HepG2 (cell line): ENCODE data around the gene VWA7. TPM values are rescaled to one million over a fixed set of nuclear protein-coding genes. Genes with fewer than 3 reads are reported as not detected.

Experiments
- ATAC-seq: fragments of 200-7000 bp; cut with Tn5 transposase; 3 replicates; pipeline ENCODE4 v1.9.1; 2020; ENCODE audit warnings: mild to moderate bottlenecking, moderate library complexity
- BruUV-seq: library from RNA; stranded (reverse); fragments of 400-500 nt; replicated peaks from 2 replicates; lab custom pipeline; 2021; lab: Mats Ljungman, UMichigan
- CTCF ChIA-PET: fragments of 300-600 bp; formaldehyde crosslinking; extraction: SDS; loops from one replicate; lab custom pipeline; 2021; ENCODE audit warnings: low total read pairs, inconsistent platforms, low intra/inter-chr PET ratio; lab: Yijun Ruan, JAX
- POLR2A ChIA-PET: fragments of 350-600 bp; sonication (Branson Sonifier 250); formaldehyde crosslinking; loops from one replicate; lab custom pipeline; 2020; ENCODE audit warnings: antibody characterized with exemption, inconsistent platforms; lab: Yijun Ruan, JAX
- DNase-seq: peaks from one replicate; pipeline ENCODE4 v3.0.0-alpha.2; 2015; ENCODE audit warnings: low spot score
- FAIRE-seq: peaks from 3 replicates; lab custom pipeline; 2011; peaks lifted over from hg19 to GRCh38; lab: Jason Lieb, UNC
- H2AFZ ChIP-seq: one replicate; pipeline ENCODE4 v1.6.1; 2011; ENCODE audit warnings: low read length, inconsistent platforms
- H3K27ac ChIP-seq: fragments of 300-600 bp; 3 replicates; pipeline ENCODE4 v1.8.0; 2011; ENCODE audit warnings: mixed run types, mild to moderate bottlenecking, mixed read lengths, low read length, inconsistent platforms; ENCODE audit not compliant: insufficient read depth; ENCODE audit errors: extremely low read length
- H3K27me3 ChIP-seq, 2 experiments: fragments of 200-600 bp in 1 of 2; 2 replicates in 1 of 2; 3 replicates in 1 of 2; pipeline versions ENCODE4 v1.6.0 to v1.8.0; 2011; ENCODE audit warnings: low read length in 2 of 2, mild to moderate bottlenecking in 2 of 2, moderate library complexity in 2 of 2, inconsistent platforms in 1 of 2; ENCODE audit not compliant: insufficient read depth in 2 of 2, control insufficient read depth in 1 of 2
- H3K36me3 ChIP-seq, 2 experiments: fragments of 200-600 bp in 1 of 2; replicated peaks in 1 of 2; 2 replicates in 1 of 2; 3 replicates in 1 of 2; pipeline versions ENCODE4 v1.5.1 to v1.8.0; 2011; ENCODE audit warnings: low read length in 2 of 2, inconsistent platforms in 1 of 2; ENCODE audit not compliant: insufficient read depth in 2 of 2, control insufficient read depth in 1 of 2
- H3K4me1 ChIP-seq: 2 replicates; pipeline ENCODE4 v1.5.1; 2012; ENCODE audit warnings: low read length, inconsistent platforms; ENCODE audit not compliant: insufficient read depth
- H3K4me2 ChIP-seq: 2 replicates; pipeline ENCODE4 v1.6.0; 2011; ENCODE audit warnings: low read depth, low read length, inconsistent platforms
- H3K4me3 ChIP-seq, 3 experiments: fragments of 200-600 bp in 1 of 3; sonication (generic), shearing (Covaris generic) in 1 of 3; replicated peaks in 1 of 3; 2 replicates each; pipeline ENCODE4 v1.5.1; 2011 to 2016; ENCODE audit warnings: low read length in 3 of 3, inconsistent platforms in 2 of 3, low read depth in 2 of 3, mild to moderate bottlenecking in 2 of 3, control low read depth in 1 of 3, mixed read lengths in 1 of 3; ENCODE audit not compliant: insufficient read depth in 1 of 3
- H3K79me2 ChIP-seq: one replicate; pipeline ENCODE4 v1.6.1; 2011; ENCODE audit warnings: low read length, inconsistent platforms; ENCODE audit not compliant: insufficient read depth
- H3K9ac ChIP-seq: 2 replicates; pipeline ENCODE4 v1.6.0; 2011; ENCODE audit warnings: mild to moderate bottlenecking, low read depth, low read length, inconsistent platforms; ENCODE audit not compliant: insufficient read depth
- H3K9me3 ChIP-seq: 2 replicates; pipeline ENCODE4 v1.5.1; 2012; ENCODE audit warnings: mild to moderate bottlenecking, low read length
- H4K20me1 ChIP-seq: 2 replicates; pipeline ENCODE4 v1.6.0; 2011; ENCODE audit warnings: inconsistent platforms, mild to moderate bottlenecking, low read length, moderate library complexity; ENCODE audit not compliant: insufficient read depth
- AGO2 ChIP-seq: fragments of 200-400 bp; formaldehyde crosslinking; optimal IDR thresholded peaks from 2 replicates; pipeline ENCODE3; 2017; ENCODE audit warnings: mild to moderate bottlenecking, low read depth, low read length, moderate library complexity
- CREM ChIP-seq, 2 experiments: sonication (generic) in 1 of 2; formaldehyde crosslinking in 1 of 2; IDR thresholded peaks; 2 replicates each; pipeline versions ENCODE4 v1.4.0 to v1.6.1; 2016 to 2020; ENCODE audit warnings: antibody characterized with exemption in 1 of 2, mild to moderate bottlenecking in 1 of 2, missing genetic modification reagents in 1 of 2
- DNMT3B ChIP-seq: conservative IDR thresholded peaks from 2 replicates; pipeline ENCODE4 v1.6.1; 2016; ENCODE audit warnings: missing biosample characterization, control low read depth
- PAF1 ChIP-seq: IDR thresholded peaks from 2 replicates; pipeline ENCODE4 v1.6.1; 2016; ENCODE audit warnings: missing genetic modification reagents, missing compliant biosample characterization
- RBM22 ChIP-seq: fragments of 200-400 bp; formaldehyde crosslinking; optimal IDR thresholded peaks from 2 replicates; pipeline ENCODE3; 2017; ENCODE audit warnings: mild to moderate bottlenecking, low read length, moderate library complexity
- TCF12 ChIP-seq, 2 experiments: fragments of 450-650 bp in 1 of 2; sonication (generic) in 1 of 2; formaldehyde crosslinking in 1 of 2; IDR thresholded peaks; 2 replicates each; pipeline versions ENCODE4 v1.6.1 to v1.8.0; 2017 to 2022; ENCODE audit warnings: antibody characterized with exemption in 1 of 2, mild to moderate bottlenecking in 1 of 2, missing genetic modification reagents in 1 of 2, moderate library complexity in 1 of 2
- ZNF558 ChIP-seq: sonication (generic); formaldehyde crosslinking; IDR thresholded peaks from 2 replicates; pipeline ENCODE4 v1.9.0; 2022; ENCODE audit warnings: mild to moderate bottlenecking, missing genetic modification reagents, borderline replicate concordance
- ZNF746 ChIP-seq: sonication (generic); formaldehyde crosslinking; IDR thresholded peaks from 2 replicates; pipeline ENCODE4 v1.8.0; 2022; ENCODE audit warnings: mild to moderate bottlenecking, missing genetic modification reagents
- WGBS: methylation state at CpG from one replicate; pipeline ENCODE4 v1.1.6; 2017; ENCODE audit warnings: low lambda C conversion rate; 5-methylcytosine and 5-hydroxymethylcytosine counted together
- in situ Hi-C: cut with HindIII; loops from 2 replicates; pipeline ENCODE4 v1.10.0; 2017; ENCODE audit warnings: low pct_unique_long_range_greater_than_20kb; ENCODE audit not compliant: extremely low pct_ligation_motif_present
- intact Hi-C: fragments of 100-400 bp; cut with micrococcal nuclease; formaldehyde crosslinking; loops from one replicate; pipeline ENCODE4 v1.10.0; 2022; ENCODE audit not compliant: unreplicated experiment
- polyA plus RNA-seq, 8 experiments: library from polyadenylated mRNA; depleted of rRNA in 3 of 8; stranded (reverse) in 7 of 8; unstranded in 1 of 8; fragments of >200 nt; fragmentation: Illumina TruSeq in 4 of 8; extraction: Trizol in 4 of 8; gene quantifications; 2 replicates each; pipeline versions ENCODE4 v1.2.1 to v1.2.3, GENCODE V29; 2011 to 2016; ENCODE audit warnings: low read depth in 4 of 8, missing spikeins in 1 of 8, mixed read lengths in 1 of 8; ENCODE audit not compliant: insufficient read depth in 1 of 8
- total RNA-seq, 5 experiments: library from RNA; depleted of rRNA; stranded (reverse); fragments of >200 nt; fragmentation: Illumina TruSeq; extraction: Trizol; gene quantifications; 2 replicates each; pipeline ENCODE4 v1.2.3, GENCODE V29; 2016; ENCODE audit warnings: low read depth in 1 of 5
- TF ChIP-seq, protein P1 (sequence below): sonication (generic); formaldehyde crosslinking; conservative IDR thresholded peaks from 2 replicates; pipeline ENCODE4 v1.8.0; 2022; ENCODE audit warnings: mild to moderate bottlenecking, moderate library complexity, missing genetic modification reagents

The VWA7 gene
- total and polyA plus RNA-seq, 2 of the 13 experiments (the other 11 are each of a cell fraction or from before 2014, with no cell fraction given) = 0.86 to 3.3 TPM

GRCh38 chr6:31730631-31731086 is 46.5 kb downstream of the VWA7 start:
- over 99% methylated on average over 10 of the region's 11 CpGs for WGBS
- intact Hi-C loops = no loop called here
- Histone ChIP-seq H2AFZ (no peak overlapping the region), H4K20me1 (peaks cover 33% of the 10 kb centered on the region; the same call in 1 of the 2 replicates), H3K27me3 (no peaks in the 10 kb centered on the region; a peak in 1 of 5 replicates), H3K79me2 (peaks cover 27% of the 10 kb centered on the region), H3K9me3 (no peaks in the 10 kb centered on the region), H3K9ac (no peak overlapping the region), H3K4me2 (0 out of 2 replicates have a peak overlapping the region, but pooled peaks have one; percentile 86), H3K36me3 (peaks cover 24 to 42% of the 10 kb centered on the region in 2 experiments), H3K27ac (peak overlapping the region; percentile 11), H3K4me1 (peaks cover 57% of the 10 kb centered on the region), H3K4me3 (no peak overlapping the region; a peak in 1 of 6 replicates)
- BruUV-seq = no TSS peak
- TF ChIP-seq ZNF746 (CRISPR knock-in tag) (peak; percentile 38; the same call in 1 of the 2 replicates), ZNF558 (CRISPR knock-in tag) (0 out of 2 replicates have a peak, but pooled peaks have one; percentile 53), AGO2 (no peak), TCF12 (IDR thresholded peaks at IDR 0.05) (no peak), TCF12 (CRISPR knock-in tag; IDR thresholded peaks at IDR 0.05) (0 out of 2 replicates have a peak, but pooled peaks have one; percentile 64), DNMT3B (CRISPR knock-in tag) (no peak), RBM22 (peak; percentile 35), PAF1 (CRISPR knock-in tag) (0 out of 2 replicates have a peak, but pooled peaks have one; percentile 67), CREM (IDR thresholded peaks at IDR 0.05) (no peak), CREM (CRISPR knock-in tag; IDR thresholded peaks at IDR 0.05) (no peak)
- TF ChIP-seq, protein P1, sequence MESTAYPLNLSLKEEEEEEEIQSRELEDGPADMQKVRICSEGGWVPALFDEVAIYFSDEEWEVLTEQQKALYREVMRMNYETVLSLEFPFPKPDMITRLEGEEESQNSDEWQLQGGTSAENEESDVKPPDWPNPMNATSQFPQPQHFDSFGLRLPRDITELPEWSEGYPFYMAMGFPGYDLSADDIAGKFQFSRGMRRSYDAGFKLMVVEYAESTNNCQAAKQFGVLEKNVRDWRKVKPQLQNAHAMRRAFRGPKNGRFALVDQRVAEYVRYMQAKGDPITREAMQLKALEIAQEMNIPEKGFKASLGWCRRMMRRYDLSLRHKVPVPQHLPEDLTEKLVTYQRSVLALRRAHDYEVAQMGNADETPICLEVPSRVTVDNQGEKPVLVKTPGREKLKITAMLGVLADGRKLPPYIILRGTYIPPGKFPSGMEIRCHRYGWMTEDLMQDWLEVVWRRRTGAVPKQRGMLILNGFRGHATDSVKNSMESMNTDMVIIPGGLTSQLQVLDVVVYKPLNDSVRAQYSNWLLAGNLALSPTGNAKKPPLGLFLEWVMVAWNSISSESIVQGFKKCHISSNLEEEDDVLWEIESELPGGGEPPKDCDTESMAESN (CRISPR knock-in tag) = 0 out of 2 replicates have a peak, but pooled peaks have one; percentile 16
- no peak for ATAC-seq
- FAIRE-seq = peak; percentile 21
- CTCF ChIA-PET = interaction anchor here (4.2 kb wide), 1 partner anchor 39 kb away, joined by 74 read pairs; no protein-coding TSS in a partner anchor
- DNase-seq = no peak
- POLR2A ChIA-PET = interaction anchor here (0.6 to 11.3 kb wide), 18 partner anchors 8 to 221 kb away, joined by 3 to 279 read pairs (median 6); partner anchors contain the start of genes ABHD16A, CLIC1, HSPA1A and HSPA1B
- in situ Hi-C loops = loop anchor here (5.0 kb wide), 1 partner anchor 37 kb away; no protein-coding TSS in a partner anchor
